GM18511 (cell line): ENCODE data around the gene AKAP13.
A peak's percentile ranks its signal among the peaks of the same experiment; 100 is the strongest.

ENCODE experiments used
- ATAC-seq: cut with Tn5 transposase; IDR thresholded peaks from one replicate; pipeline ENCODE4 v1.9.1; 2021; ENCODE audit warnings: mild to moderate bottlenecking, moderate library complexity; ENCODE audit not compliant: unreplicated experiment

AKAP13 gene

DNA sequence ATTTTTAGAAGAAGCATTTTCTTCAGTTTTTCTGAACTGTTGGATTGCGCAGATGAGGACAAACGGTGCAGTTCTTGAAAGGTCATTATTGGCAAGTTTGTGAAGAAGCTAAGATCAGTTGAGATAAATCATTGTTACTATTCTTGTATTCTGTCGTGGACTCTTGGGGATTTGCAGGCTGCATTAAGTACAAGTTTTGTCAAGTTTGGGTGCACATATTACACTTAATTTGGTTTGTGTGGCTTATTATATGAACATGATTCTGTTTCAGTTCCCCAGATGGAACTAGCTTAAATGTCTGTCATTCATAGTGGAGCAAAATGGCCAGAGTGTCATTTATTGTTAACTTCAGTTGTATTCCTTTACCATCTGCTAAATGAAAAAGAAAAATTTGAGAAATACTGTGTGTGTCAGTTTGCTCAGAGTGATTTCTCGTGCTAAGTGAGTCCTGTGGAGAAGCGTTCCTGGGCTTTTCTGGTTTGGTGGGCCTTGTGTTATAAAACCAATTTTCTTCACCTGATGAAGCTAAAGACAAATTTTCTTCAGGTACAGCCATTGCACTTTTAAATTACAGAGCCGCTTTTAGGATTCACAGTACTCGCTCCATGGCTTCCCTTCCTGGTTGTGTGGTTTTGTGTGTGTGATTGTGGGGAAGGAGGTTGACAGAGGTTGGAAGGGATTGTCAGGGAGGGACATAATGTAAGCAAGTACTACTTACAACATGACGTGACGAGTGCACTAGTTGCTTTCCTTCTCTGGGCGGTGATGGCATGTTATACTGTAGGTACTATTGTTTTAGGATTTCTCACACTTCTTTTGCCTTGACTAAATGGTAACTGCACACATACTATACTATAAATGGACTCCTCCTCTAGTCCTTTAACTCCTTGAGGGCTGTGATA is 1.7 kb downstream of the AKAP13 start:
- ATAC-seq = no peak

GRCh38 chr15:85382942-85383341 is 2.5 kb downstream of the AKAP13 start:
- no peak for ATAC-seq

DNA sequence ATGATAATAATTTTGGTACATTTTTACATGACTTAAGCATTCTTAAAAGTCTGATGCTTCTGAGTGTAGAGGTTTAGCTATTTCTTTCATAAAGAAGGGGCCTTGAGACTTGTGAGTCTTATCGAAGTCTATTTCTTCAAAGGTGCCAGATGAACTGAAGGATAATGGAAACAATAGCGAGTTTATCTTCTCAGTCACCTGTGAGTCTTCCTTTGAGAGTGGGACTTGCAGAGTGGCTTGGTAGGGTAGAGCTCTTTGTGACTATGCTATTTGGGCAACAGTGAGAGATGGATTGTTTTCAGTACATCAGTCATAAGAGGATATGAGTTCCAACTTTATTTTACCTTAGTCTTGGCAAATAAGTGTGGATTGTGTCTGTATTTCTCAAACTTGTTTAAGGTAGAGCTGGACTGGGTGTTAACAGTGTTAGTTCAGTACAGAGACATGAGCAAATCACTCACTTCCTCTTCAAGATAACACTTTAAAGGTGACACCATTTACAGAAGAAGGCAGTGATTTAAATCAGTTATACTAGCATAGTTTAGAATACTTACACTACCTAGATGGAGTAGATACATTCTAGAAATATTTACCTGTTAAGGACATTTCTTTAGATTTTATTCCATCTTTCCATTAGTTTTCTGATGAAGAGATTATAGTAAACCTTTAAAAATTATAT is 3.2 kb downstream of the AKAP13 start:
- ATAC-seq = no peak

GRCh38 chr15:85386261-85386660 is 5.9 kb downstream of the AKAP13 start:
- ATAC-seq = no peak

- ATAC-seq = no peak
These were observed 8.3 kb downstream of the AKAP13 start for GRCh38 chr15:85388566-85389305.

DNA sequence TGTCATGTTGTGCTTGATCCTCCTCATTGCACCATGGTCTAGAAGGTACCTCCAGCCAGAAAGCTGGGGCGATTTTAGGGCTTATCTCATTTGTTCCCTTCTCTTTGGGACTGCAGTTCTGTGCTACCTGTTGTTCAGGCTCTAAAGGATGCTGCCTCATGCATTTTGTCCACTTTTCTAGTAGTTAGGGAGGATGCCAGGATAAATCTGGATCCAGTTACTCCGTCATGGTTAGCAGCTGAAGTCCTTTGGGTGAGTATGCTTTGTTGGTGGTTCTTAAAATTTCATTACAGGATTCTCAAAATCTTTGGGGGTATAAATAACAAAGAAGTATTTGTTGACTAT is 8.9 kb downstream of the AKAP13 start:
- no peak for ATAC-seq

DNA sequence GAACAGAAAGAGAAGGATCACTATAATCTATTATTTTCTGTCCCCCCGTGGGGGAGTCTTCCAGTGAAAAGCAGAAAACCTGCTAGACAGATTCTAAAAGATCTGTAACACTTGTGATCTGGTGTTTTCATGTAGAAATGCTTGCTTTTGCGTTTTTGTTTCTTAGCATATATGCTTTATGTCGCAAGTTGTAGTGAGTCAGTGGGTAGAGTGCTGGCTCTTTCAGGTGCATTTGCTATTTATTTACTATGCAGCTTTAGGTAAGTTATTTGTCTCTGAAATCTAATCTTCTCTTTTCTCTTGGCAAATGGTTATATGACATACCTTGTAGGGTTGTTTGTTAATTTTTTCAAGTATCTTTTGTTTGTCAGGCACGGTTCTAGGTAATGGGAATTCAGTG is 9.4 kb downstream of the AKAP13 start:
- no peak for ATAC-seq

- no peak for ATAC-seq
These were observed 12.8 kb downstream of the AKAP13 start for GRCh38 chr15:85393210-85393609.

- no peak for ATAC-seq
These were observed 14.3 kb downstream of the AKAP13 start for GRCh38 chr15:85394554-85395333.

GRCh38 chr15:85396554-85396953 is 16.2 kb downstream of the AKAP13 start:
- ATAC-seq = no peak

- no peak for ATAC-seq
These were observed 16.7 kb downstream of the AKAP13 start for GRCh38 chr15:85397151-85397550.

DNA sequence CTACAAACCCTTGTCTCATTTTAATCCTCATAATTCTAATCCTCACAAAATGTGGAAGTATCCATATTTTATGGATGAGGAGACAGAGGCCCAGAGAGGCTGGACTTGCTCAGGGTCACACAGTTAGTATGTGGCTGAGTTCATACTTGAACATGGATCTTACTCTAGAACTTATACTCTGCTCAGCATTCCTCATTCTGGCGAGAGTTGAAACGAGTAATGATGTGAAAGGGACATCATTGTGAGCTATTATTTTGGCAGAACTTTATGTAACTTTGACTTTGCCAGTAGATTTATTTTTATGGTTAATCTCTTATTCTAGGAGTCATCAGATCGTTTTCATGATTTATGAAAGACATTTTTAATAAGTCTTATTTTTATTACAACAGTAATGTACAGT is 17.5 kb downstream of the AKAP13 start:
- no peak for ATAC-seq

DNA sequence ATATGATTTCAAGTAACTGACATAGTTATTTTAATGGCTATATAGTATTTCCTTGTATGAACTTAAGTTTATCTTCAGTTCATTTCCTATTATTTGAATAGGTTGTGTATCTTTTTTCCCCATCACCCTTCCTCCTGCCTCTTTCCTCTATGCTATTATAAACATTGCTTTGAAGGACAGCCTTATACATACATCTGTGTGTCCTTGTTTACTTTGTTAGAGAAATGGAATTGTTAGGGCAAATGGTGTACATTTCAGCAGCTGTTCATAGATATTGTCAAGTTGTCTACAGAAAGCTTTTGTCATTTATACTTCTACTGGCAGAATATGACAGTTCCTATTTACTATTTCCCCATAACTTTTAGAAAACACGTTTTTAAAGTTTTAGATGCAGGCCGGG is 18.4 kb downstream of the AKAP13 start:
- no peak for ATAC-seq

DNA sequence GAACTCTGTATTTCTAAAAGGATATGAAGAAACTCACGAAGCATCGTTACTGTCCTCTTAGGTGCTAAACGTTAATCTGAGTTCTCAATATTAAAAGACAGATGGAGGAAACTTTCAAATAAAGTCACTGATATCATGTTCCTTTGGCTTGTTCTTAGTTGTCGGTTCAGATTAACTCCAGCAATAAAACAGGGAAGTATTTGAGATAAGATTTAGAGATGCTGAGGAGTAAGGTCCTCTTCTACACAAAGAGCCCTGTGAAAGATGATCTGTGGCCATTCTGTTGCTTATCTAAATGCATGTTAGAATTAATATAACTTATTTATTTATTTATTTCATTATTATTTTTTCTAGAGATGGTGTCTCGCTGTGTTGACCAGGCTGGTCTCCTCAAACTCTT is 19.2 kb downstream of the AKAP13 start:
- ATAC-seq = no peak

DNA sequence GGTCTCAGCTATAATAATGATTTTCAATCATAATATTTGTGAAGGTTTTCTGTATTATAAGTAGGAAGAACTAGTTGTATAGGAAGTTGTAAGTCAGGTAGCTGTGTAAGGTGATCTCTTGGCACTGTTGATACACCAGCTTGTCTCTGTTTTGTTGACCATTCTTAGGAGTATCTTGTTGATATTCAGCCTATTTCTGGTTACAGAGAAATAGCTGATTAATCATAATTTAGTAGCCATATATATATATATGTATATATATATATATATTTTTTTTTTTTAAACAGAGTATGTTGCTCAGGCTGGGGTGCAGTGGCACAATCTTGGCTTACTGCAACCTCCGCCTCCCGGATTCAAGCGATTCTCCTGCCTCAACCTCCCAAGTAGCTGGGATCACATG is 20.2 kb downstream of the AKAP13 start:
- ATAC-seq = no peak

DNA sequence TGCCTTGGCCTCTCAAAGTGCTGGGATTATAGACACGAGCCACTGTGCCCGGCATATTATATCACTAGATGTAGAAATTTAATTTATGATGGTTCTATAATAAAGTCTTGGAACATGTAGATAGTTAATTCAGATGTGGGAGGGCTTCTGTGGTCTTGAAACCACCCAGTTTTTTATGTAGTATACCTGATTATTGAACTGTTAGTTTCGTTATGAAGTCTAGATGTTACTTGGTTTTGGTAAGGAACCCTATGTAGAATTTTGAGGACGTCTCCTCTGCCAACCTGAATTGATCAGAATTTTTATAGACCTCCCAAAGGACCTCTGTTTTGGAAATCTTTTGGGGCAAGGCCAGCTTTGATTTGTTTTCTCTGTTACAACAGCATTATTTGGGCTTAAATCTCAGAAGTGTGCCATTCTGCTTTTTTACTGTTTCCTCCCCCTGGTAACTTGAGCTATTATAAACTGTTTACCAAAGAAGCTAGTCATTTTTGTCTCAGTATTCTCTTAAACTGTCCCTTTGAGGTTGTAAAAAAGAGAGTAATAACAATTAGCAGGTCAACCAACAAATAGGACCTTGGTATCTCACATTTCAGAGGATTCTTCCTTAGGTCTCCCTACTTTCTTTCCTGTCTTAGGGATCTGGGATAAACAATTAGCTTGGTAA is 20.8 kb downstream of the AKAP13 start:
- ATAC-seq = peak; percentile 70

DNA sequence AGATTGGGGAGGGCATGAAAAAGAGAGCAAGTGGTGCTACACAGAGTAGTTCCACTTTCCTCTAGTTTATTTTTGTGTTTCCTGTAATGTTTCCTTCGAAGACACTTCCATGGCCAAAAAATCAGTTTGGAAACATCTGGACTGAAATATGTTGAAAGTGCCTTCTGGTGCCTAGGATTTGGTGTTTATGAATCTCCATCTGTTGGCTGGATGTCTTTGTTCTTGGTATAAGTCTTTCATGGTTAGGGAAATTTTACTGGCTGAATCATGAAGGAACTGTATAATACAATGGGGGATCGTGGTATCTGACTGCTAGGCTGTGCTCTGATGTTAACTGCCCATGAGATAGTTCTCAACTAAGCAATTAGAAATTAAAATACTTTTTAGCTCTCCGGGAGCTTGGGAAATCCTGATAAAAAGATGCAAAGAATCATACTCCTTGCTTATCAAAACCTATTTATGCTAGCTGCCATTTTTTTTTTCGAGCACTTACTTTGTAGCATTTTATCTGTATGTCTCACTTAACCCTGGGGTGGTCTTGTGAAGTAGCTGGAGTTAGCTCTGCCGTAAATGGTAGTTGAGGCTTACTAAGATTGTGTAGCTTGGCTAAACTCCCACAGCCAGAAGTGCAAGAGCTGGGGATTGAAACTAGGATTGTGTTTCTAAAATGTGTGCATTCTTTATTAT is 21.9 kb downstream of the AKAP13 start:
- ATAC-seq = no peak

- ATAC-seq = no peak
These were observed 23.3 kb downstream of the AKAP13 start for GRCh38 chr15:85403745-85404144.

GRCh38 chr15:85404176-85404917 is 23.9 kb downstream of the AKAP13 start:
- no peak for ATAC-seq
